Esophagus muscularis mucosa (tissue), 3 donors: ENCODE results near the gene IRS1.

Experiments
- EP300 ChIP-seq: sonication (generic); formaldehyde crosslinking; IDR thresholded peaks from one replicate; pipeline ENCODE4 v1.6.1; 2017; ENCODE audit warnings: antibody characterized with exemption
- TF ChIP-seq, protein P1 (sequence below), 3 experiments: fragments of 200-600 bp in 2 of 3; fragments of 450-650 bp in 1 of 3; sonication (generic) in 2 of 3; IDR thresholded peaks; one replicate each; pipeline ENCODE4 v1.5.1; 2017 to 2019; ENCODE audit warnings: antibody characterized with exemption in 3 of 3, mild to moderate bottlenecking in 2 of 3, moderate library complexity in 1 of 3

DNA sequence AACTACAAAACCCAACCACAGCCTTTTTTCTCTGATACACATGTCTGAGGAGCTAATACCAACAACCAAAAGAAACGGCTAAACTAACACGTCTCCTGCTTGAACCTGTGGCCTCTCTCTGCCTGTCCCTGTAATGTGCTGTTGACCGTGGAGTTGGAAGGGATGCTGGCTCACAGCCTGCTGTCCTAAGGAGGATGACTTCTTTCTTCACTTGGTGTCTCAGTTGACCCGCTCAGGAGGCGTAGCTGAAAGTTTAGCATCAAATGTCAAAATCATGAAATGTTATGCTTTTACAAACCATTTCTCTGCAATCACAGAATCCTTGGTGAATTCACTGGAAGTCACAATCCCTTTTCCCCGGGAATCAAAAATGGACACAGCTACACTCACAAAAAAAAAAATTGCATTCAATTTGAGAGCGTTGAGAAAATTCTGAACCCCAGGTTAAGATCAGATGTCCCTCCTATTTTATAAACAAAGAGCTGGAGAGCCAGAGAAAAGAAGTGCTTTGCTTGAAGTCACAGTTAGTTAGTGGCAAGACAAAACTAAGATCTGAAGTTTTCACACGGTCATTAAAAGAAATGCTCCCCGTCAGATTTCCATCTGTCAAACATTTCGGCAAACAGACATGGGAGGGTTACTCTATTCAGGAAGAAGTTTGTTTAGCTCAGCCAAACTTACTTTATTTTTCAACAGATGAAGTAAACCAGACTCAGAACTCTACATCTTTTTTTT lies 74.3 kb downstream of the IRS1 start:
- TF ChIP-seq EP300: no peak
- TF ChIP-seq, protein P1, sequence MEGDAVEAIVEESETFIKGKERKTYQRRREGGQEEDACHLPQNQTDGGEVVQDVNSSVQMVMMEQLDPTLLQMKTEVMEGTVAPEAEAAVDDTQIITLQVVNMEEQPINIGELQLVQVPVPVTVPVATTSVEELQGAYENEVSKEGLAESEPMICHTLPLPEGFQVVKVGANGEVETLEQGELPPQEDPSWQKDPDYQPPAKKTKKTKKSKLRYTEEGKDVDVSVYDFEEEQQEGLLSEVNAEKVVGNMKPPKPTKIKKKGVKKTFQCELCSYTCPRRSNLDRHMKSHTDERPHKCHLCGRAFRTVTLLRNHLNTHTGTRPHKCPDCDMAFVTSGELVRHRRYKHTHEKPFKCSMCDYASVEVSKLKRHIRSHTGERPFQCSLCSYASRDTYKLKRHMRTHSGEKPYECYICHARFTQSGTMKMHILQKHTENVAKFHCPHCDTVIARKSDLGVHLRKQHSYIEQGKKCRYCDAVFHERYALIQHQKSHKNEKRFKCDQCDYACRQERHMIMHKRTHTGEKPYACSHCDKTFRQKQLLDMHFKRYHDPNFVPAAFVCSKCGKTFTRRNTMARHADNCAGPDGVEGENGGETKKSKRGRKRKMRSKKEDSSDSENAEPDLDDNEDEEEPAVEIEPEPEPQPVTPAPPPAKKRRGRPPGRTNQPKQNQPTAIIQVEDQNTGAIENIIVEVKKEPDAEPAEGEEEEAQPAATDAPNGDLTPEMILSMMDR (IDR thresholded peaks at IDR 0.05): no peak
